CD14-positive monocyte (primary cell): ENCODE results near the gene NKIRAS2. TPM values are rescaled to one million over a fixed set of nuclear protein-coding genes. Genes with fewer than 3 reads are reported as not detected.

Experiments
- DNase-seq, 3 donors: peaks; one replicate each; pipeline ENCODE4 v3.0.0-alpha.2; 2011 to 2022
- H2AFZ ChIP-seq: 2 replicates; pipeline ENCODE4 v1.6.0; 2012; ENCODE audit warnings: mild to moderate bottlenecking, low read depth, low read length, inconsistent platforms; ENCODE audit not compliant: insufficient read depth, poor library complexity, severe bottlenecking
- H3K27ac ChIP-seq, 2 donors: 1 replicate in 1 of 2; 2 replicates in 1 of 2; pipeline ENCODE4 v1.5.1; 2012 to 2013; ENCODE audit warnings: low read length in 2 of 2, control low read depth in 1 of 2, inconsistent platforms in 1 of 2, low read depth in 1 of 2, mild to moderate bottlenecking in 1 of 2
- H3K27me3 ChIP-seq, 2 donors: one replicate each; pipeline versions ENCODE4 v1.6.0 to v1.6.1; 2011 to 2013; ENCODE audit warnings: low read length in 2 of 2; ENCODE audit not compliant: control insufficient read depth in 2 of 2, insufficient read depth in 2 of 2
- H3K36me3 ChIP-seq, 2 donors: replicated peaks in 1 of 2; 1 replicate in 1 of 2; 2 replicates in 1 of 2; pipeline versions ENCODE4 v1.5.1 to v1.6.1; 2012 to 2013; ENCODE audit warnings: low read length in 2 of 2, control low read depth in 1 of 2, inconsistent platforms in 1 of 2, mild to moderate bottlenecking in 1 of 2; ENCODE audit not compliant: insufficient read depth in 2 of 2, control insufficient read depth in 1 of 2
- H3K4me1 ChIP-seq, 2 donors: 1 replicate in 1 of 2; 2 replicates in 1 of 2; pipeline versions ENCODE4 v1.5.1 to v1.6.1; 2012 to 2013; ENCODE audit warnings: low read length in 2 of 2, control low read depth in 1 of 2, inconsistent platforms in 1 of 2, mild to moderate bottlenecking in 1 of 2, moderate library complexity in 1 of 2; ENCODE audit not compliant: insufficient read depth in 2 of 2, control insufficient read depth in 1 of 2
- H3K4me2 ChIP-seq: replicated peaks from 2 replicates; pipeline ENCODE3; 2012; ENCODE audit warnings: low read length, moderate library complexity, mild to moderate bottlenecking; ENCODE audit not compliant: poor library complexity, severe bottlenecking; ENCODE audit errors: extremely low read depth
- H3K4me3 ChIP-seq, 3 experiments: fragments of 200-600 bp in 1 of 3; sonication (generic) in 1 of 3; replicated peaks in 1 of 3; 1 replicate in 2 of 3; 2 replicates in 1 of 3; pipeline ENCODE4 v1.5.1; 2011 to 2013; ENCODE audit warnings: low read length in 3 of 3, mild to moderate bottlenecking in 3 of 3, control low read depth in 2 of 3, low read depth in 2 of 3, inconsistent platforms in 1 of 3, moderate library complexity in 1 of 3
- H3K79me2 ChIP-seq: 2 replicates; pipeline ENCODE4 v1.6.0; 2012; ENCODE audit warnings: mild to moderate bottlenecking, control low read depth, inconsistent platforms, low read length, moderate library complexity; ENCODE audit not compliant: insufficient read depth
- H3K9ac ChIP-seq: 2 replicates; pipeline ENCODE4 v1.6.0; 2017; ENCODE audit warnings: low read length, mild to moderate bottlenecking; ENCODE audit not compliant: insufficient read depth, poor library complexity, severe bottlenecking
- H3K9me3 ChIP-seq, 2 donors: replicated peaks in 1 of 2; 1 replicate in 1 of 2; 2 replicates in 1 of 2; pipeline versions ENCODE4 v1.5.1 to v1.6.1; 2012 to 2013; ENCODE audit warnings: low read length in 2 of 2, control low read depth in 1 of 2; ENCODE audit not compliant: control insufficient read depth in 1 of 2, insufficient read depth in 1 of 2
- H4K20me1 ChIP-seq: 2 replicates; pipeline ENCODE4 v1.6.0; 2012; ENCODE audit warnings: mild to moderate bottlenecking, low read length, control low read depth, moderate library complexity; ENCODE audit not compliant: insufficient read depth
- H3K27ac Mint-ChIP-seq, 7 donors: one replicate each; pipeline ENCODE4 v1.8.0; 2020; ENCODE audit warnings: mild to moderate bottlenecking in 7 of 7, mixed read lengths in 7 of 7, moderate library complexity in 6 of 7, inconsistent platforms in 2 of 7
- H3K27me3 Mint-ChIP-seq, 3 donors: one replicate each; pipeline ENCODE4 v1.8.0; 2021 to 2022; ENCODE audit warnings: low read depth in 3 of 3, mild to moderate bottlenecking in 3 of 3, mixed read lengths in 3 of 3, moderate library complexity in 3 of 3, inconsistent platforms in 1 of 3
- H3K36me3 Mint-ChIP-seq, 2 donors: one replicate each; pipeline ENCODE4 v1.8.0; 2020; ENCODE audit warnings: mixed read lengths in 2 of 2, inconsistent platforms in 1 of 2, mild to moderate bottlenecking in 1 of 2
- H3K4me1 Mint-ChIP-seq: one replicate; pipeline ENCODE4 v1.8.0; 2020; ENCODE audit warnings: mild to moderate bottlenecking, mixed read lengths
- H3K4me3 Mint-ChIP-seq, 2 donors: one replicate each; pipeline ENCODE4 v1.8.0; 2020; ENCODE audit warnings: mild to moderate bottlenecking in 2 of 2, mixed read lengths in 2 of 2, moderate library complexity in 1 of 2
- H3K9me3 Mint-ChIP-seq, 7 donors: one replicate each; pipeline ENCODE4 v1.8.0; 2020 to 2022; ENCODE audit warnings: mixed read lengths in 7 of 7, mild to moderate bottlenecking in 6 of 7, moderate library complexity in 6 of 7, inconsistent platforms in 2 of 7
- CTCF ChIP-seq: fragments of 200-600 bp; IDR thresholded peaks from one replicate; pipeline ENCODE4 v1.8.0; 2022; ENCODE audit warnings: antibody characterized with exemption, mild to moderate bottlenecking
- WGBS: methylation state at CpG from one replicate; pipeline ENCODE4 v1.1.5; 2013; ENCODE audit warnings: missing lambda C conversion rate; ENCODE audit not compliant: insufficient coverage; 5-methylcytosine and 5-hydroxymethylcytosine counted together
- intact Hi-C, 2 donors: fragments of 100-400 bp; cut with micrococcal nuclease; formaldehyde crosslinking; loops; one replicate each; pipeline versions ENCODE4 v1.15.0 to v1.15.1; 2023
- polyA plus RNA-seq, 3 donors: library from polyadenylated mRNA; depleted of rRNA in 1 of 3; unstranded in 2 of 3; stranded (reverse) in 1 of 3; fragments of 300-500 nt in 2 of 3; fragments of >200 nt in 1 of 3; fragmentation: Illumina TruSeq in 2 of 3; gene quantifications; 1 replicate in 2 of 3; 2 replicates in 1 of 3; pipeline ENCODE4 v1.2.3, GENCODE V29; 2012 to 2021

NKIRAS2 gene
- polyA plus RNA-seq, 3 donors = 51.1 to 77.1 (median 69.9) TPM

- Mint-ChIP-seq H3K27ac (no peak overlapping the region), H3K4me1 (peaks cover 14% of the 10 kb centered on the region), H3K4me3 (peak overlapping the region in 1 of 2 donors; percentile 31), H3K9me3 (peaks cover 0 to 5% (median 0%) of the 10 kb centered on the region in 7 donors), H3K27me3 (peaks cover 20 to 42% (median 30%) of the 10 kb centered on the region in 3 donors), H3K36me3 (no peaks in the 10 kb centered on the region)
- H3K4me2 ChIP-seq = no peak overlapping the region
- WGBS = 87% methylated on average over 3 of the region's 6 CpGs
- H4K20me1 ChIP-seq = no peaks in the 10 kb centered on the region
- H3K79me2 ChIP-seq = no peaks in the 10 kb centered on the region
- DNase-seq = no peak
- no peak overlapping the region for H2AFZ ChIP-seq
- H3K36me3 ChIP-seq = no peaks in the 10 kb centered on the region
- intact Hi-C loops = no loop called here
- peaks cover 9 to 12% of the 10 kb centered on the region in 2 donors for H3K4me1 ChIP-seq
- no peak for TF ChIP-seq CTCF
- no peaks in the 10 kb centered on the region for H3K9me3 ChIP-seq
- H3K27me3 ChIP-seq = peaks cover 0 to 7% of the 10 kb centered on the region in 2 donors
- no peak overlapping the region for H3K9ac ChIP-seq
- no peak overlapping the region for H3K27ac ChIP-seq
- H3K4me3 ChIP-seq = no peak overlapping the region
Measured at GRCh38 chr17:42052346-42052877, 32.5 kb downstream of the NKIRAS2 start.

GRCh38 chr17:42053731-42054500 is 34.0 kb downstream of the NKIRAS2 start:
- H2AFZ ChIP-seq = no peak overlapping the region
- no peak overlapping the region for H3K27ac ChIP-seq
- intact Hi-C loops = no loop called here
- no peak overlapping the region for H3K9ac ChIP-seq
- no CpG with 5 or more reads among the region's 12 CpGs for WGBS
- H3K27me3 ChIP-seq = peaks cover 0 to 7% of the 10 kb centered on the region in 2 donors
- no peaks in the 10 kb centered on the region for H3K9me3 ChIP-seq
- no peak overlapping the region for H3K4me3 ChIP-seq
- Mint-ChIP-seq H3K9me3 (peaks cover 0 to 7% (median 0%) of the 10 kb centered on the region in 7 donors), H3K27ac (no peak overlapping the region), H3K36me3 (no peaks in the 10 kb centered on the region), H3K27me3 (peaks cover 18 to 42% (median 31%) of the 10 kb centered on the region in 3 donors), H3K4me3 (no peak overlapping the region), H3K4me1 (peaks cover 14% of the 10 kb centered on the region)
- no peaks in the 10 kb centered on the region for H3K36me3 ChIP-seq
- no peaks in the 10 kb centered on the region for H4K20me1 ChIP-seq
- H3K4me2 ChIP-seq = no peak overlapping the region
- H3K4me1 ChIP-seq = peaks cover 9 to 12% of the 10 kb centered on the region in 2 donors
- TF ChIP-seq CTCF = no peak
- no peaks in the 10 kb centered on the region for H3K79me2 ChIP-seq
- no peak for DNase-seq
